Peyer's patch (tissue), 4 donors: ENCODE data around the gene CFHR2.

Experiments
- CTCF ChIP-seq, 6 experiments: fragments of 450-650 bp in 4 of 6; fragments of 200-600 bp in 2 of 6; sonication (generic) in 1 of 6; IDR thresholded peaks; one replicate each; pipeline ENCODE4 v1.5.1; 2017 to 2019; ENCODE audit warnings: antibody characterized with exemption in 6 of 6, mild to moderate bottlenecking in 3 of 6, moderate library complexity in 1 of 6
- POLR2A ChIP-seq, 2 donors: fragments of 450-650 bp; IDR thresholded peaks; one replicate each; pipeline ENCODE4 v1.5.1; 2017; ENCODE audit warnings: antibody characterized with exemption in 2 of 2, mild to moderate bottlenecking in 2 of 2, moderate library complexity in 2 of 2

DNA sequence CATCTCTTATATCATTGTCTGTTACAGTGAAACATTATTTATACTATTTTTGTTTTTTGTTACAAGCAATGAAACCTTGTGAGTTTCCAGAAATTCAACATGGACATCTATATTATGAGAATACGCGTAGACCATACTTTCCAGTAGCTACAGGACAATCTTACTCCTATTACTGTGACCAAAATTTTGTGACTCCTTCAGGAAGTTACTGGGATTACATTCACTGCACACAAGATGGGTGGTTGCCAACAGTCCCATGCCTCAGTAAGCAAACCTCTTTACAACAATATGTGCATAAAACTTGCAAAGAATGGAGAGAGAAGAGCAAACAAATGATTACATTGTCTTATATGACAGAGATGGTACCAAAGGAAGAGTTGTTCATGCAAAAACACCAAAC, 33.3 kb upstream of the CFHR2 start:
- no peak for TF ChIP-seq CTCF (IDR thresholded peaks at IDR 0.05)
- TF ChIP-seq POLR2A (IDR thresholded peaks at IDR 0.05), result no peak
